ENCODE results near the gene ERCC1. TPM values are rescaled to one million over a fixed set of nuclear protein-coding genes. Genes with fewer than 3 reads are reported as not detected.

The ERCC1 gene
- total RNA-seq, 1 experiment from 2014 or later: 62.4 TPM

DNA sequence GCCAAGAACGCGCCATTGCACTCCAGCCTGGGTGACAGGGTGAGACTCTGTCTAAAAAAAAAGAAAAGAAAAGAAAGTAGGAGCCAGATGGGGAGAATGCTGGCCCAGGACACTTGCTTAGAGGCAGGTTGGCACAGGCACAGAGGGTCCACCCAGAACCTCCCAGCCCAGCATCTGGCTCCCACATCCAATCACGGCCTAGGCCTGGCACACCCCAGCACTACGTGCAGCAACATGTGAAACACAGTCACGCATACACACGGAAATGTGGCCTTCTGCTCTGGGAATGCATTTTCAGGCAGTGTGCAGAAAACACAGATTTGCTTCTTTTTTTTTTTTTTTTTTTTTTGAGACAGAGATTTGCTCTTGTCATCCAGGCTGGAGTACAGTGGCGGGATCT is 23.2 kb upstream of the ERCC1 start:
- Histone ChIP-seq H3T11ph (ENCODE audit: low read length) (no peak overlapping the region), H3K23me2 (ENCODE audit: insufficient read length, low read depth, low read length, poor library complexity, severe bottlenecking) (peaks cover 14% of the 10 kb centered on the region), H2BK120ac (ENCODE audit: low read depth, low read length, poor library complexity, severe bottlenecking) (no peak overlapping the region), H3K9ac (ENCODE audit: extremely low read depth, insufficient read length, low read length) (no peak overlapping the region), H3K27me3 (ENCODE audit: insufficient read depth, low read length) (no peaks in the 10 kb centered on the region; the same call in 1 of the 2 replicates), H2BK20ac (ENCODE audit: low read depth, low read length, poor library complexity, severe bottlenecking) (no peak overlapping the region), H2BK15ac (ENCODE audit: low read depth, low read length) (no peak overlapping the region), H3K79me2 (ENCODE audit: insufficient read depth, low read length) (no peaks in the 10 kb centered on the region), H4K20me1 (ENCODE audit: control insufficient read depth, insufficient read depth, insufficient read length) (no peaks in the 10 kb centered on the region), H2BK12ac (ENCODE audit: insufficient read length, low read depth, low read length) (no peak overlapping the region), H4K91ac (ENCODE audit: insufficient read length, low read depth, low read length) (no peak overlapping the region), H3K56ac (ENCODE audit: insufficient read length, low read depth, low read length) (no peak overlapping the region), H3K9me3 (ENCODE audit: control insufficient read depth, low read depth, low read length) (no peaks in the 10 kb centered on the region), H2AFZ (ENCODE audit: low read length) (no peak overlapping the region), H3K27ac (ENCODE audit: insufficient read length, low read depth, low read length) (no peak overlapping the region), H4K5ac (ENCODE audit: insufficient read length, low read depth, low read length) (no peak overlapping the region), H2BK5ac (ENCODE audit: insufficient read length, low read length) (no peak overlapping the region), H3K14ac (ENCODE audit: insufficient read depth, low read length) (no peak overlapping the region), H3K4me1 (ENCODE audit: insufficient read depth, low read length) (peaks cover 2% of the 10 kb centered on the region; the same call in 1 of the 2 replicates), H3K79me1 (ENCODE audit: insufficient read depth, low read depth, low read length, poor library complexity, severe bottlenecking) (no peaks in the 10 kb centered on the region), H4K8ac (replicated peaks; ENCODE audit: insufficient read length, low read depth, low read length) (no peak overlapping the region), H3K18ac (ENCODE audit: insufficient read length, low read depth, low read length) (no peak overlapping the region), H2AK5ac (ENCODE audit: insufficient read length, low read length) (no peak overlapping the region), H3K4me2 (ENCODE audit: insufficient read depth, insufficient read length, low read length) (no peak overlapping the region), H3K23ac (ENCODE audit: insufficient read length, low read depth, low read length) (no peak overlapping the region), H3K4ac (ENCODE audit: low read depth, low read length) (no peak overlapping the region)
- Mint-ChIP-seq H3K4me3 (no peak overlapping the region), H3K27me3 (ENCODE audit: low read depth) (peaks cover 35% of the 10 kb centered on the region), H3K27ac (no peak overlapping the region), H3K4me1 (peaks cover 24 to 37% of the 10 kb centered on the region in 2 experiments), H3K9me3 (peaks cover 4 to 7% of the 10 kb centered on the region in 2 experiments; a peak in 4 of 5 replicates), H3K36me3 (ENCODE audit: insufficient read depth in 1 of 3, low read depth in 3 of 3) (no peaks in the 10 kb centered on the region; a peak in 1 of 7 replicates)
- WGBS (ENCODE audit: extremely low coverage, insufficient read length, low lambda C conversion rate): no CpG with 5 or more reads among the region's 7 CpGs
- DNase-seq: no peak
- TF ChIP-seq, protein P1, sequence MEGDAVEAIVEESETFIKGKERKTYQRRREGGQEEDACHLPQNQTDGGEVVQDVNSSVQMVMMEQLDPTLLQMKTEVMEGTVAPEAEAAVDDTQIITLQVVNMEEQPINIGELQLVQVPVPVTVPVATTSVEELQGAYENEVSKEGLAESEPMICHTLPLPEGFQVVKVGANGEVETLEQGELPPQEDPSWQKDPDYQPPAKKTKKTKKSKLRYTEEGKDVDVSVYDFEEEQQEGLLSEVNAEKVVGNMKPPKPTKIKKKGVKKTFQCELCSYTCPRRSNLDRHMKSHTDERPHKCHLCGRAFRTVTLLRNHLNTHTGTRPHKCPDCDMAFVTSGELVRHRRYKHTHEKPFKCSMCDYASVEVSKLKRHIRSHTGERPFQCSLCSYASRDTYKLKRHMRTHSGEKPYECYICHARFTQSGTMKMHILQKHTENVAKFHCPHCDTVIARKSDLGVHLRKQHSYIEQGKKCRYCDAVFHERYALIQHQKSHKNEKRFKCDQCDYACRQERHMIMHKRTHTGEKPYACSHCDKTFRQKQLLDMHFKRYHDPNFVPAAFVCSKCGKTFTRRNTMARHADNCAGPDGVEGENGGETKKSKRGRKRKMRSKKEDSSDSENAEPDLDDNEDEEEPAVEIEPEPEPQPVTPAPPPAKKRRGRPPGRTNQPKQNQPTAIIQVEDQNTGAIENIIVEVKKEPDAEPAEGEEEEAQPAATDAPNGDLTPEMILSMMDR (conservative IDR thresholded peaks at IDR 0.05): no peak

Measured in H9 (cell line).